Natural killer cell (primary cell): ENCODE data around the gene SIRPD. TPM values are rescaled to one million over a fixed set of nuclear protein-coding genes. Genes with fewer than 3 reads are reported as not detected.

Experiments used
- ATAC-seq, 3 donors: fragments of 150-1000 bp in 2 of 3; fragments of 200-7000 bp in 1 of 3; cut with Tn5 transposase; 1 replicate in 1 of 3; 2 replicates in 2 of 3; pipeline ENCODE4 v1.10.0; 2021; ENCODE audit warnings: mild to moderate bottlenecking in 2 of 3, moderate library complexity in 2 of 3
- DNase-seq, 2 donors: peaks; one replicate each; pipeline versions ENCODE4 v3.0.0 to v3.0.0-alpha.2; 2013 to 2021; ENCODE audit warnings: mixed read lengths in 1 of 2
- H3K27ac ChIP-seq: one replicate; pipeline ENCODE4 v1.5.1; 2013; ENCODE audit warnings: mild to moderate bottlenecking, low read length
- H3K27me3 ChIP-seq: one replicate; pipeline ENCODE4 v1.6.1; 2013; ENCODE audit warnings: low read length; ENCODE audit not compliant: control insufficient read depth, insufficient read depth
- H3K36me3 ChIP-seq: one replicate; pipeline ENCODE4 v1.6.1; 2013; ENCODE audit warnings: low read length; ENCODE audit not compliant: control insufficient read depth, insufficient read depth
- H3K4me1 ChIP-seq: one replicate; pipeline ENCODE4 v1.6.1; 2013; ENCODE audit warnings: low read length; ENCODE audit not compliant: control insufficient read depth, insufficient read depth
- H3K4me3 ChIP-seq: one replicate; pipeline ENCODE4 v1.5.1; 2013; ENCODE audit warnings: low read length
- H3K9me3 ChIP-seq: one replicate; pipeline ENCODE4 v1.6.1; 2013; ENCODE audit warnings: low read length; ENCODE audit not compliant: control insufficient read depth, insufficient read depth
- H3K27ac Mint-ChIP-seq, 2 donors: one replicate each; pipeline ENCODE4 v1.8.0; 2022; ENCODE audit warnings: mild to moderate bottlenecking in 2 of 2, mixed read lengths in 2 of 2, moderate library complexity in 1 of 2
- H3K27me3 Mint-ChIP-seq, 2 donors: one replicate each; pipeline ENCODE4 v1.8.0; 2022; ENCODE audit warnings: low read depth in 2 of 2, mixed read lengths in 2 of 2
- H3K36me3 Mint-ChIP-seq: one replicate; pipeline ENCODE4 v1.8.0; 2022; ENCODE audit warnings: mixed read lengths
- H3K4me1 Mint-ChIP-seq, 2 donors: one replicate each; pipeline ENCODE4 v1.8.0; 2022; ENCODE audit warnings: mixed read lengths in 2 of 2
- H3K4me3 Mint-ChIP-seq: one replicate; pipeline ENCODE4 v1.8.0; 2022; ENCODE audit warnings: mild to moderate bottlenecking, moderate library complexity, mixed read lengths
- H3K9me3 Mint-ChIP-seq, 2 donors: one replicate each; pipeline ENCODE4 v1.8.0; 2022; ENCODE audit warnings: mixed read lengths in 2 of 2
- WGBS: methylation state at CpG from one replicate; pipeline ENCODE4 v1.1.7; 2013; ENCODE audit warnings: missing lambda C conversion rate; ENCODE audit not compliant: insufficient coverage; 5-methylcytosine and 5-hydroxymethylcytosine counted together
- intact Hi-C: fragments of 100-400 bp; cut with micrococcal nuclease; formaldehyde crosslinking; loops from one replicate; pipeline ENCODE4 v1.14.2; 2022
- total RNA-seq, 4 donors: library from RNA; stranded (reverse); fragments of 120-200 nt in 1 of 4; gene quantifications; one replicate each; pipeline versions ENCODE4 v1.2.3 to v1.2.4, GENCODE V29; 2013 to 2022
- TF ChIP-seq, protein P1 (sequence below): fragments of 200-600 bp; IDR thresholded peaks from one replicate; pipeline ENCODE4 v1.8.0; 2022; ENCODE audit warnings: antibody characterized with exemption

SIRPD gene
- total RNA-seq, 3 donors from 2014 or later (not counting 1 experiment from before 2014, with no cell fraction given), result not detected

DNA sequence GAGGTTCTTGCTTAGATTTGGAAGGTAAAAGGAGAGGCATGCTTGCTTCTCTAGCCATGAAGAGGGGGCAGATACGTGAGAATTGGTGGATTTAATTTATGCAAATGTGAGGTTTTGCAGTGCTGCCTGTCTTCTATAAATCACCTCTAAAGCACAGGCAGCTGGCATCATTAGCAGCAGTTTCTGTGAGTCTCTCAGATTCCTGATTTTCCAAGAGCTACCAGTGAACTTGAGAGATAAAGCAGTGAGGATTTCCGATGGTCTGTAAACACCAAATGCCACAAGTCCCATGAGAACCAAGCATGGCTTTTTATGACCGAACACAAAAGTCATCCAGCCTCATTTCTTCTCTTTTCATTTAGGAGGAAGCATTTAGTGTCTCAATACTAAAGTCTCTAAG, 63.1 kb downstream of the SIRPD start:
- Histone ChIP-seq H3K36me3 (no peaks in the 10 kb centered on the region), H3K4me3 (no peak overlapping the region), H3K27me3 (no peaks in the 10 kb centered on the region), H3K4me1 (no peaks in the 10 kb centered on the region), H3K27ac (no peak overlapping the region), H3K9me3 (no peaks in the 10 kb centered on the region)
- H3K4me1 Mint-ChIP-seq, result no peaks in the 10 kb centered on the region
- H3K4me3 Mint-ChIP-seq, result no peak overlapping the region
- WGBS, result 12% methylated on average over 3 of the region's 3 CpGs
- intact Hi-C loops, result no loop called here
- peaks cover 51 to 89% of the 10 kb centered on the region in 2 donors for H3K27me3 Mint-ChIP-seq
- H3K27ac Mint-ChIP-seq, result no peak overlapping the region
- peaks cover 7% of the 10 kb centered on the region for H3K36me3 Mint-ChIP-seq
- no peaks in the 10 kb centered on the region for H3K9me3 Mint-ChIP-seq
- TF ChIP-seq, protein P1, sequence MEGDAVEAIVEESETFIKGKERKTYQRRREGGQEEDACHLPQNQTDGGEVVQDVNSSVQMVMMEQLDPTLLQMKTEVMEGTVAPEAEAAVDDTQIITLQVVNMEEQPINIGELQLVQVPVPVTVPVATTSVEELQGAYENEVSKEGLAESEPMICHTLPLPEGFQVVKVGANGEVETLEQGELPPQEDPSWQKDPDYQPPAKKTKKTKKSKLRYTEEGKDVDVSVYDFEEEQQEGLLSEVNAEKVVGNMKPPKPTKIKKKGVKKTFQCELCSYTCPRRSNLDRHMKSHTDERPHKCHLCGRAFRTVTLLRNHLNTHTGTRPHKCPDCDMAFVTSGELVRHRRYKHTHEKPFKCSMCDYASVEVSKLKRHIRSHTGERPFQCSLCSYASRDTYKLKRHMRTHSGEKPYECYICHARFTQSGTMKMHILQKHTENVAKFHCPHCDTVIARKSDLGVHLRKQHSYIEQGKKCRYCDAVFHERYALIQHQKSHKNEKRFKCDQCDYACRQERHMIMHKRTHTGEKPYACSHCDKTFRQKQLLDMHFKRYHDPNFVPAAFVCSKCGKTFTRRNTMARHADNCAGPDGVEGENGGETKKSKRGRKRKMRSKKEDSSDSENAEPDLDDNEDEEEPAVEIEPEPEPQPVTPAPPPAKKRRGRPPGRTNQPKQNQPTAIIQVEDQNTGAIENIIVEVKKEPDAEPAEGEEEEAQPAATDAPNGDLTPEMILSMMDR, result no peak
- ATAC-seq (no peak), DNase-seq (no peak)

DNA sequence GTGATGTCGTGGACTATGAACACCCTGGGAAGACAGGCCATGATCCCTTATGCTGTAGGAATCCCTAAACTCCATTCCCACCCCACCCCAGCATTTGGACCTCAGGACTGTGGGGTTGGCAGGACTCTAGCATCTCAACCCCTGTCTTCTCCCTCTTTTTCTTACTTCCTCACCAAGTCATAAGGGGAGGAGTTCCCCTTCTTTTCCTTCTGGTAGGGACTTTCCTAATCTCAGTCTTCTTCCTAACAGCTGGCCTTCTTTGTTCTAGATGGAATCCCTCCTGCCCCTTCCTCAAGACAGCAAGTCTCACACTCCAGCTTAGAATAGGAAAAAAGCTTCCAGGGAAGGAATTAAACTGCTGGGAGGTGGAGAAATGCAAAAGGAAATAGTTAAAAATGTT, 64.0 kb downstream of the SIRPD start:
- Mint-ChIP-seq H3K36me3 (peaks cover 7% of the 10 kb centered on the region), H3K4me3 (no peak overlapping the region), H3K4me1 (no peaks in the 10 kb centered on the region), H3K27me3 (peaks cover 52 to 89% of the 10 kb centered on the region in 2 donors), H3K27ac (no peak overlapping the region), H3K9me3 (no peaks in the 10 kb centered on the region)
- intact Hi-C loops, result no loop called here
- 43% methylated on average over 1 of the region's 1 CpG for WGBS
- ATAC-seq, result no peak
- TF ChIP-seq, protein P1, result no peak
- DNase-seq, result no peak
- no peak overlapping the region for H3K4me3 ChIP-seq
- no peaks in the 10 kb centered on the region for H3K27me3 ChIP-seq
- no peaks in the 10 kb centered on the region for H3K9me3 ChIP-seq
- H3K4me1 ChIP-seq, result no peaks in the 10 kb centered on the region
- H3K36me3 ChIP-seq, result no peaks in the 10 kb centered on the region
- H3K27ac ChIP-seq, result no peak overlapping the region

DNA sequence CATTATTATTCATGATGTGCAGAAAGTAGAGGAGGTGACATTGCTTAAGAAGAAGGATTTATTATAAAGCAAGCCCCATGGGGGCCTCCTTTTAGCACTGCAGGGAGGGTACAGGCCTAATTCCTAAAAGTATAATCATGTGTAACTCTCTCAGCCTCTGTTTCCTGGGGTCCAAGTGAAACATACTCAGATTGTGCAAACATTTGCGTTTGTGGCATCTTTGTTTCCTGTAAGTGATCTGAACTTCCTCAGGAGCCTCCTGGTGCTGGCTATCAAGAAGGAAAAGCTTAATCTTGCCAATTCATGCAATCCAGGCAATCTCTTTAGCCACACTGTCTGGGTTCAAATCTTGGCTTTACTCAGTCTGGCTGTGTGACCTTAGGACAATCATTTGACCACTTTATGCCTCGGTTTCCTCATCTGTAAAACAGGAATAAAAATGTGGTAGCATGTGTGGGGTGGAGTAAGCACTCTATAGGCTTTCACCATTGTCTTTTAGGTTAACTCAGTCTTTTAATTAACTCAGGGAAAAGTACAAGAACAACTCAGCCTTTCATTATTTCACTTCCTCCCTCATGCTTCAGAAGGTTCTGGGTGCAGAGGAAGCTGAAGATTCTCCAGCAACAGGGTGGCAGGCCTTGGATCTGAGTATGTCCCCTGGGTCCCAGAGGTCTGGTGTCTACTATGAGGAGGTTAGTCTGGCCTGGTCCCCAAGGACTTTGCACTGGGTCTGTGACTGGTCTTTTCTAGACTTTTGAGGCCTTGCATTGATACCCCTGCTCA, 65.5 kb downstream of the SIRPD start:
- Histone ChIP-seq H3K27ac (peak overlapping the region; percentile 26), H3K4me1 (no peaks in the 10 kb centered on the region), H3K9me3 (no peaks in the 10 kb centered on the region), H3K4me3 (no peak overlapping the region), H3K27me3 (no peaks in the 10 kb centered on the region), H3K36me3 (no peaks in the 10 kb centered on the region)
- no peaks in the 10 kb centered on the region for H3K9me3 Mint-ChIP-seq
- H3K27me3 Mint-ChIP-seq, result peaks cover 51 to 88% of the 10 kb centered on the region in 2 donors
- H3K27ac Mint-ChIP-seq, result no peak overlapping the region
- no peaks in the 10 kb centered on the region for H3K36me3 Mint-ChIP-seq
- no peaks in the 10 kb centered on the region for H3K4me1 Mint-ChIP-seq
- DNase-seq (no peak), ATAC-seq (no peak)
- intact Hi-C loops, result no loop called here
- 34% methylated on average over 2 of the region's 2 CpGs for WGBS
- TF ChIP-seq, protein P1, result no peak
- no peak overlapping the region for H3K4me3 Mint-ChIP-seq
